GM19238 (cell line): ENCODE results near the gene MTHFR.

ENCODE experiments used
- DNase-seq: peaks from one replicate; pipeline ENCODE4 v3.0.0; 2011; ENCODE audit warnings: low spot score; ENCODE audit not compliant: insufficient read length

MTHFR gene

GRCh38 chr1:11799099-11799498 is 6.7 kb downstream of the MTHFR start:
- no peak for DNase-seq

- DNase-seq, result no peak
Observed at GRCh38 chr1:11797525-11798216, 8.1 kb downstream of the MTHFR start.

GRCh38 chr1:11796036-11796828 is 9.5 kb downstream of the MTHFR start:
- no peak for DNase-seq

- DNase-seq, result no peak
Observed at GRCh38 chr1:11795238-11795890, 10.4 kb downstream of the MTHFR start.

GRCh38 chr1:11794446-11795237 is 11.1 kb downstream of the MTHFR start:
- no peak for DNase-seq

GRCh38 chr1:11793819-11794218 is 11.9 kb downstream of the MTHFR start:
- DNase-seq, result no peak

GRCh38 chr1:11792106-11792505 is 13.7 kb downstream of the MTHFR start:
- DNase-seq, result no peak

GRCh38 chr1:11790880-11791715 is 14.7 kb downstream of the MTHFR start:
- DNase-seq, result no peak

GRCh38 chr1:11790101-11790879 is 15.5 kb downstream of the MTHFR start:
- DNase-seq, result no peak

- DNase-seq, result no peak
Observed at GRCh38 chr1:11789126-11790067, 16.4 kb downstream of the MTHFR start.

- DNase-seq, result no peak
Observed at GRCh38 chr1:11788549-11789053, 17.2 kb downstream of the MTHFR start.

- DNase-seq, result no peak
Observed at GRCh38 chr1:11787804-11788436, 17.8 kb downstream of the MTHFR start.

GRCh38 chr1:11787251-11787803 is 18.4 kb downstream of the MTHFR start:
- DNase-seq, result no peak

- DNase-seq, result no peak
Observed at GRCh38 chr1:11786168-11786567, 19.6 kb downstream of the MTHFR start.

GRCh38 chr1:11784993-11785769 is 20.6 kb downstream of the MTHFR start:
- DNase-seq, result peak; percentile 76

GRCh38 chr1:11784256-11784992 is 21.3 kb downstream of the MTHFR start:
- DNase-seq, result no peak
